KMS-11 (cell line): ENCODE results near the gene UMAD1.
A peak's percentile ranks its signal among the peaks of the same experiment; 100 is the strongest.

ENCODE experiments used
- H2AFZ ChIP-seq: fragments of 200-600 bp; sonication (generic); 2 replicates; pipeline ENCODE4 v1.6.1; 2016; ENCODE audit warnings: antibody characterized with exemption, mixed run types, low read depth
- H3K27ac ChIP-seq: fragments of 200-600 bp; sonication (generic); 2 replicates; pipeline ENCODE4 v1.6.1; 2016; ENCODE audit warnings: mild to moderate bottlenecking, mixed run types
- H3K27me3 ChIP-seq: fragments of 200-600 bp; sonication (generic); 2 replicates; pipeline ENCODE4 v1.6.1; 2017; ENCODE audit warnings: mild to moderate bottlenecking, low read depth, mixed run types, moderate library complexity; ENCODE audit not compliant: insufficient read depth
- H3K36me3 ChIP-seq: fragments of 200-600 bp; sonication (generic); 2 replicates; pipeline ENCODE4 v1.6.1; 2017; ENCODE audit warnings: mild to moderate bottlenecking, mixed run types; ENCODE audit not compliant: insufficient read depth
- H3K4me1 ChIP-seq: fragments of 200-600 bp; sonication (generic); 2 replicates; pipeline ENCODE4 v1.6.1; 2016; ENCODE audit warnings: mild to moderate bottlenecking, low read depth, mixed run types; ENCODE audit not compliant: poor library complexity, severe bottlenecking
- H3K4me2 ChIP-seq: fragments of 200-600 bp; sonication (generic); 2 replicates; pipeline ENCODE4 v1.7.0; 2016; ENCODE audit warnings: mild to moderate bottlenecking, mixed run types
- H3K4me3 ChIP-seq: fragments of 200-600 bp; sonication (generic); IDR thresholded peaks from 2 replicates; pipeline ENCODE4 v1.6.1; 2017; ENCODE audit warnings: low read depth, low read length, mixed read lengths; ENCODE audit not compliant: insufficient read depth
- H3K79me2 ChIP-seq: fragments of 200-600 bp; sonication (generic); 2 replicates; pipeline ENCODE4 v1.6.1; 2016; ENCODE audit warnings: low read depth, mixed run types; ENCODE audit not compliant: insufficient read depth
- H3K9ac ChIP-seq: fragments of 200-600 bp; sonication (generic); 2 replicates; pipeline ENCODE4 v1.6.1; 2016; ENCODE audit warnings: mild to moderate bottlenecking, mixed run types
- H4K20me1 ChIP-seq: fragments of 200-600 bp; sonication (generic); 2 replicates; pipeline ENCODE4 v1.6.1; 2016; ENCODE audit warnings: mild to moderate bottlenecking, mixed run types; ENCODE audit not compliant: insufficient read depth
- CTCF ChIP-seq: fragments of 200-600 bp; sonication (generic); conservative IDR thresholded peaks from 2 replicates; pipeline ENCODE4 v1.6.1; 2017; ENCODE audit warnings: low read depth, mild to moderate bottlenecking, antibody characterized with exemption, low read length, moderate library complexity, mixed read lengths

The UMAD1 gene

DNA sequence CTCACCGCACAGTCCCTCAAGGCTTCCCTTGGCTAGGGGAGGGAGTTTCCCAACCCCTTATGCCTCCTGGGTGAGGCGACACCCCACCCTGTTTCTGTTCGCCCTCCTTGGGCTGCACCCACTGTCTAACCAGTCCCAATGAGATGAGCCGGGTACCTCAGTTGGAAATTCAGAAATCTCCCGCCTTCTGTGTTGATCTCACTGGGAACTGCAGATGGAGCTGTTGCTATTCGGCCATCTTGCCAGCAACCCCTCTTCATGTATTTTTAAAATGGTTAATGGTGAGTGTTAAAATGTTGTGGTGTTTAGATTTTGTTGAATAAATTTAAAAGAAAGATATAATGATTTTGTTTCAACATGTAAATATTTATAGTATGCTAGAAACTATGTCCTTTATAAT lies 22.0 kb downstream of the UMAD1 start:
- Histone ChIP-seq H3K27ac (no peak overlapping the region), H3K9ac (no peak overlapping the region), H3K4me2 (no peak overlapping the region), H4K20me1 (no peaks in the 10 kb centered on the region), H2AFZ (no peak overlapping the region), H3K79me2 (peaks cover 13% of the 10 kb centered on the region; the same call in 1 of the 2 replicates), H3K4me3 (no peak overlapping the region), H3K36me3 (no peaks in the 10 kb centered on the region), H3K27me3 (no peaks in the 10 kb centered on the region), H3K4me1 (no peaks in the 10 kb centered on the region)
- TF ChIP-seq CTCF: 0 out of 2 replicates have a peak, but pooled peaks have one; percentile 19

DNA sequence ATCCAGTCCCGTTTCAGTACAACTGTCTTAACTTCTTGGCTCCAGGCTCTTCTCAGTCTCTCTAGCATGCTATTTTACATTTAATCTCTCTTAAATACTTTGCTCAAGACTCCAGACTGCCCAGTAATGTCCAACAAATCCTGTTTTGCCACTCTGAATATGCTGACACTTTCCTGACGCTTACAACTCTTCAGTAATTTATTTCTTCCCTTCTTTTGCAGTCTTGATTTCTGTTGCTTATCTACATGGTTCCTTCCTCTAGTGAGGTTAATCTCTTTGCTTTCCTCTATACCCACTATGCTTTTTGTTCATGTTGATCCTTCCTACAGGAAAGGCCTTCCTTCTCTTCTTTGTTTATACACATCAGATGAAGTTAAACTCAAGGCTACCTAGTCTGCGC lies 23.7 kb downstream of the UMAD1 start:
- H2AFZ ChIP-seq: no peak overlapping the region
- no peak for TF ChIP-seq CTCF
- no peak overlapping the region for H3K27ac ChIP-seq
- no peaks in the 10 kb centered on the region for H4K20me1 ChIP-seq
- H3K27me3 ChIP-seq: no peaks in the 10 kb centered on the region
- no peak overlapping the region for H3K4me2 ChIP-seq
- no peaks in the 10 kb centered on the region for H3K4me1 ChIP-seq
- H3K9ac ChIP-seq: no peak overlapping the region
- no peaks in the 10 kb centered on the region for H3K36me3 ChIP-seq
- no peak overlapping the region for H3K4me3 ChIP-seq
- peaks cover 12% of the 10 kb centered on the region; the same call in 1 of the 2 replicates for H3K79me2 ChIP-seq

GRCh38 chr7:7665031-7665430 lies 24.5 kb downstream of the UMAD1 start:
- Histone ChIP-seq H3K4me3 (no peak overlapping the region), H3K4me1 (no peaks in the 10 kb centered on the region)
- TF ChIP-seq CTCF: no peak

DNA sequence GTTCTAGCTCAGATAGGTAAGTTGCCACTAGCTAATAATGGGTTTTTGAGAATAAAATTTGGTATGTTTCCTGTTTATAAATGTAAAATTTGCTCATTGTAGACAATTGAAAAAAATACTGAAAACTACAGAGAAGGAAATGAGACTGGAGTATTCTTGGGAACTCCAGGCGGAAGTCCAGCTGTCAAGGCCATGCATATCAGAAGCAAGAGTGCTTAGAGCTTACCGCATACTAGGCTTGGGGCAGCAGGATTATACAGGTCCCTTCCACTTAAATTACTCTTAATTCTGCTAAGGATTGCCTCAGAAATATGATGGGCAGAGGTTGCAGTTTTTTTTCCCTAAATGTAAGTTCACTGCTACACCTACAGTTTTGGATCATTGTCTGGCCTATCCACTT lies 26.6 kb downstream of the UMAD1 start:
- no peak for TF ChIP-seq CTCF
- Histone ChIP-seq H3K79me2 (0 out of 2 replicates have a peak, but pooled peaks cover 5% of the 10 kb centered on the region), H3K9ac (no peak overlapping the region), H3K27ac (no peak overlapping the region), H3K36me3 (no peaks in the 10 kb centered on the region), H4K20me1 (no peaks in the 10 kb centered on the region), H3K4me2 (no peak overlapping the region), H3K27me3 (no peaks in the 10 kb centered on the region), H3K4me3 (no peak overlapping the region), H3K4me1 (peaks cover 15% of the 10 kb centered on the region), H2AFZ (no peak overlapping the region)

More at GRCh38 chr7:7665031-7665430, 24.5 kb downstream of the UMAD1 start:
- peaks cover 5% of the 10 kb centered on the region; the same call in 1 of the 2 replicates for H3K79me2 ChIP-seq
- H4K20me1 ChIP-seq: no peaks in the 10 kb centered on the region
- H3K36me3 ChIP-seq: no peaks in the 10 kb centered on the region
- no peak overlapping the region for H3K4me2 ChIP-seq
- H3K27me3 ChIP-seq: no peaks in the 10 kb centered on the region
- H3K9ac ChIP-seq: no peak overlapping the region
- H3K27ac ChIP-seq: no peak overlapping the region
- H2AFZ ChIP-seq: no peak overlapping the region
